Hematopoietic multipotent progenitor cell treated with erythropoietin and hydrocortisone succinate and interleukin-3 and kit ligand, for 6 days (in vitro differentiated cells): ENCODE data around the gene PERM1.
A peak's percentile ranks its signal among the peaks of the same experiment; 100 is the strongest.

Source experiments
- DNase-seq: peaks from one replicate; pipeline ENCODE4 v3.0.0-alpha.2; 2015

Gene PERM1

DNA sequence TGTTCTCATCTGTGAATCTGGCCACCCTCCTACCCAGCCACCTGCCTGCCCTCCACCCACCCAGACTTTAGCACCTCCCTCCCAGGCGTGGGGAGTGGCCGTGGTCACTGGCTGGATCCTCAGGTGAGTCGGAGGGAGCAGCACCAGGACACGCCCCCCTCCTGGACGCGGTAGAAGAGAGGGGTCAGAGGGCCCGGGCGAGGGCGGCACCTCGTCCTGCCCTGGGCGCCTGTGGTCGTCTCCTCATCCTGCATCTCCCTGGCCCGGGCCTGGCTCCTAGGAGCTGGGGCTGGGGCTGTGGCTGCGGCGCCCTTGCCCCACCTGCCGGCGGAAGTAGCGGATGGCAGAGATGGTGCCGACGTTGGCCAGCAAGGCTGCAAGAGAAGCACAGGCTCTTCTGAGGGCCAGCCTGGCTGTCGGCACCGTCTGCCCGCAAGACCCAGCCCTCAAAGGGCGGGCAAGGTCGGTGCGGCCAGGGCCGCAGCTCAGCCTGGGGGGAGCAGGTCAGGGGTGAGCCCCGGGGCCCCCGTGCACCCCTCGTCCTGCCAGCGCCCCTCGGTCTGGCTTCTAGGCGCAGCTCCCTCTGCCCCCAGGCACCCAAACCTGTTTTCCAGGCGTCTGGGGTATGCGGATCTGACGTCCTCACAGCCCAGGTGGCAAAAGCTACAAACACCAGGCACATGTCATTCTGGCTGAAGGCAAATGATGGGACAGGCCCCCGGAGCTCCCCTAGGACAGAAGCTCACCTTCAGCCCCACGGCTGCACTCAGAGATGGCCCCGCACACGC lies 5.8 kb downstream of the PERM1 start:
- DNase-seq: peak; percentile 73

DNA sequence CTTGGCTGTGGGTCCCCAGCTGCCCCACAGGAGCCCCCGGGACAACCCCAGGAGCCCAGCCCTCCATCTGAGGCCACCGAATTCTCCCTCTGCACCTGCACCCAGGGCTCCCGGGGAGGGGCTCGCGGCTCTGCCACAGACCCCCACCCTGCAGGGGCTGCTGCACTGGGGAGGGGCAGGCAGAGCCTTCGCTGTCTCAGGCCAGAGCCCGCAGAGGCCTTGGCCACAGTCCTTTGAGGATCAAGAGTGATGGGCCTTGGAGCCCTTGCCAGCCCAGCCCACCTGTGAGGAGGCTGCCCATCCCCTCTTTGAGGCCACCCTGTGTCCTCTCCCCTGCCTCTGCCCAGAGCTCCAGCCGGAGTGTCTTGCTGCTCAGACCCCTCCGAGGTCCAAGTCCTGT lies 6.5 kb downstream of the PERM1 start:
- DNase-seq: no peak

DNA sequence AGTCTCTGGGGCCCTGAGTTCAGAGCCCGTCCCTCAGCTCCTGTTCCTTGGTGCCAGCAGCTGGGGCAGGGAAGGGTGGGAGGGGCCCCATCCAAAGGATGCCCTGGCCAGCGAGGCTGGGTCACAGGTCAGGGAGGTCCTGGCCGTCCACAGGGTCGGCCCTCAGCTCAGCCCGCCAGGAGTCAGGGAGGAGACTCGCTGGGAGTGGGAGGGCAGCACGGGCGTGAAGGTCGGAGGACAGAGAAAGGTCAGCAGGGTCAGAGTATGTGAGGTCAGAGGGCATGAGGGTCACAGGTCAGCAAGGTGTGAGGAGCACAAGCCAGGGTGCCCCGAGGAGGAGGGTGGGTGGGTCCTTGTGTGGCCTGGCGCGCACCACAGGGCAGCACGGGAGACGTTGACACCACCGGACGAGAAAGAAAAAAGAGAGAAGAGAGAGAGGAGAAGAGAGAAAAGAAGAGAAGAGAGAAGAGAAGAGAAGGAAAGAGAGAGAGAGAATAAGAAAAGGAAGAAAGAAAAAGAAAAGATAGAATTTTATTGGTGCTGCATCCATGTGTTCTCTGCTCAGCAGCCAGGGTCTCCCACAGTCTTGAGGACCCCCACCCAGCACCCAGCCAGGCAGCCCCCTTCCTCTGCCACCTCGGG lies 7.1 kb downstream of the PERM1 start:
- no peak for DNase-seq

DNA sequence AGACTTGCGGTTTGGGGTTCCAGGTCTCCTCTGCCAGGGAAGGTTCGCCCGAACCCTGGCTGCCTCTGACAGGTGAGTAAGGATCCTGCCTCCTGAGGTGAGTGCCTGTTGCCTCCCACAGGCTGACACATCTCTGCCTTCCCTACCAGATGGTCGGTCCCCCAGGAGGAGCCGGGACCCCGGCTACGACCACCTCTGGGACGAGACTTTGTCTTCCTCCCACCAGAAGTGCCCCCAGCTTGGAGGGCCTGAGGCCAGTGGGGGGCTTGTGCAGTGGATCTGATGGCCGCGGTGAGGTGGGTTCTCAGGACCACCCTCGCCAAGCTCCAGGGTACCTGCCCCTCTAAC lies 7.6 kb downstream of the PERM1 start:
- no peak for DNase-seq

DNA sequence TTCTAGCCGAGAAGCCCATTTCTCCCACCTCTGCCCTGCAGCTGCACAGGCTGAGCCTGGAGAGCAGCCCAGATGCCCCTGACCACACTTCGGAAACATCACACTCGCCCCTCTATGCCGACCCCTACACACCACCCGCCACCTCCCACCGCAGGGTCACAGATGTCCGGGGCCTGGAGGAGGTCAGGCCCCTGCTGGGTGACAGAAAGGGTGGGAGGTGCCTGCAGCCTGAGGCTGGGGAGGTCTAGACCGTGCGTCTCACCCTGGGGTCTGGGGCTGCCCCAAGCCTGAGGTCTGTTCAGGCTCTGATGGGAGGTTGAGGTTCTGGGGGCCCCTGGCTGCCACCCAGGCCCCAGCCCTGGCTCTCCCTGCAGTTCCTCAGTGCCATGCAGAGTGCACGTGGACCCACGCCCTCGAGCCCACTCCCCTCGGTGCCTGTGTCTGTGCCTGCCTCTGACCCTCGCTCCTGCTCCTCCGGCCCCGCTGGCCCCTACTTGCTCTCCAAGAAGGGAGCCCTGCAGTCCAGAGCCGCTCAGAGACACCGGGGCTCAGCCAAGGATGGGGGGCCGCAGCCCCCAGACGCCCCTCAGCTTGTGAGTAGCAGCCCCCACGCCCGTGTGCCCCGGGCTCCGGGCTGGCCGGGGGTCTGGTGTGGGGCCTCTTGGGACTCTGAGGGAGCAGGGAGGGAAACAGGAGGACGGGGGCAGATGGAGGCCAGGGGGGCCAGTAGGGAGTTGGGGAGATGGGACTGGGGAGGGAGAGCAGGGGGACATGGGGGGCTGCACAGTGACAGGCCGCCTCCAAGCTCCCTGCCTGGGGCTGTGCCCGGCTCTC lies 8.2 kb downstream of the PERM1 start:
- DNase-seq: no peak

DNA sequence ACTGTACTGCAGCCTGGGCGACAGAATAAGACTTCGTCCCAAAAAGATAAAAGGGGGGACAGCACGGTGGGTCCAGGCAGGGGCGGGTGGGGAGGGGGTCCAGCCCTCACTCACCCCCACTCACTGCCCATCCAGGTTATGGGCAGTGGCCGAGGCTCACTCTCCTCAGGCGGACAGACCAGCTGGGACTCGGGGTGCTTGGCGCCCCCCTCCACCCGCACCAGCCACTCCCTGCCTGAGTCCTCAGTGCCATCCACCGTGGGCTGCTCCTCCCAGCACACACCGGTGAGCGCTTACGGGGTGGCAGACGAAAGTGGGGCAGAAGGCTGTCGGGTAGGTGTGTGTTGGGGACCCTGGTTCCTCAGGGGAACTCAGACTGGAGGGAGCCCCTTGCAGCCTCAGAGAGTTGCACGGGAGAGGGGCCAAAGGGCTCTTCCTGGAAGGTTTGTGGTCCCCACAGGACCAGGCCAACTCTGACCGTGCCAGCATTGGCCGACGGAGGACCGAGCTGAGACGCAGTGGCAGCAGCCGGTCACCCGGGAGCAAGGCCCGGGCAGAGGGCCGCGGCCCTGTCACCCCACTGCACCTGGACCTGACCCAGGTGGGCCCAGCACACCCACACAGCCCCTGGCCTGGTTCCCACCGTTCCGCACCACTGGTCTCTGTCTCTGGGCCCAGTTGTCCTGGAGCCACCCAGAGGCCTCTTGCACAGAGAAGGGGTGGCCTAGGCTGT lies 9.0 kb downstream of the PERM1 start:
- DNase-seq: no peak

DNA sequence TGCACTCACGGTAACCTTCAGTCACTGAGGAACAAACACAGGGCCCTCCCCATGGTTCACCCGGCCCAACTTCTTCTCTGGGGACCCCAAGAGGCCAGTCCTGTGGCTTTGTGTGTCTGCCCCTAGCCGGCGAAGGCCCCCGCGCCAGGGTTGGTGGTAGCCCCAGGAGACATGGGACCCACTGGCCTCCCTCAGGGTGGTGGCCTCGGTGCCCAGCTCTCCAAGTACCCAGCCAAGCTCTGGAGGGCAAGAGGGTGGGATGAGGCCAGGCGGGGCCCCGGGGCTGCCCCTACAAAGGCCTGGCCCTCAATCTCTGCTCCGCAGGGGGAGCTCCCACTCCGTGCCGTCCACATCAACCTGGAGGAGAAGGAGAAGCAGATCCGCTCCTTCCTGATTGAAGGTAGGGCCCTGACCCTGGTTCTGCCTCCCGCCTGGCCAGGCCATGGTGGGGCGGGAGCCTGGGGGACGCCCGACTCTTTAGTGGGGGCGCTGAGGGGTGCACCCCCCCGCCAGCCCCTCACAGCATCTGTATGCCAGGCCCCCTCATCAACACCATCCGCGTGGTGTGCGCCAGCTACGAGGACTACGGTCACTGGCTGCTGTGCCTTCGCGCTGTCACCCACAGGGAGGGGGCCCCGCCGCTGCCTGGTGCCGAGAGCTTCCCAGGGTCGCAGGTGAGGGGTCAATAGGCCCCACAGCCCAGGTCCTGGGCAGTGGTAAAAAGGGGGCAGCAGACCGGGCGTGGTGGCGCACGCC lies 10.0 kb downstream of the PERM1 start:
- no peak for DNase-seq

DNA sequence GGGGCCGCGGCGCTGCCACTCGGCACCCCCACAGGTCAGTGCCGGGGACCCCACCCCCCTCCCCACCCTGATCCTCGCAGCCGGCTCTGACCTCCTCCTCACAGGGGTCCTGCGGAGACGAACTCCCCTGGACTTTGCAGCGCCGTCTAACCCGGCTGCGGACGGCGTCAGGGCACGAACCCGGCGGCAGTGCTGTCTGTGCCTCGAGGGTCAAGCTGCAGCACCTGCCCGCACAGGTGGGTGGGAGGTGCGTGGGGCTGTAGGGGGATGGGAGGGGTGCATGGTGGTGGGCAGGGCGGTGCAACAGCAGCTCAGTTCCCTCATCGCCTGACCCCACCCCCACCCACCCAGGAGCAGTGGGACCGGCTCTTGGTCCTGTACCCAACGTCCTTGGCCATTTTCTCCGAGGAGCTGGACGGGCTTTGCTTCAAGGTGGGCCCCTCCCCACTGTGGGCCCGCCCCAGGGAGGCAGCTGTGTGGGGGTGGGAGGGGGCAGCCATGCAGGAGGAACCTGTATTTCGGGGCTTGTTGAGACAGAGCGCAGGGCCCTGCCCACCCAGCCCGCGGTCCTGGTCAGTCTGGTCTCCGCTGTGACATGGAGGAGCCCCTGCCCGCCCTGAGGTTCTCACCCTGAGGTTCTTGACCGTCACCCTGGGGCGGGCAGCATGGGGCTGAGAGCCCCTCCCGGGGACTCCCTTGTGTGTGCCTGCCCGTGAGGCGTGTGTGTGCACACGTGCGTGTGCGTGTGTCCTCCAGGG lies 10.7 kb downstream of the PERM1 start:
- no peak for DNase-seq

DNA sequence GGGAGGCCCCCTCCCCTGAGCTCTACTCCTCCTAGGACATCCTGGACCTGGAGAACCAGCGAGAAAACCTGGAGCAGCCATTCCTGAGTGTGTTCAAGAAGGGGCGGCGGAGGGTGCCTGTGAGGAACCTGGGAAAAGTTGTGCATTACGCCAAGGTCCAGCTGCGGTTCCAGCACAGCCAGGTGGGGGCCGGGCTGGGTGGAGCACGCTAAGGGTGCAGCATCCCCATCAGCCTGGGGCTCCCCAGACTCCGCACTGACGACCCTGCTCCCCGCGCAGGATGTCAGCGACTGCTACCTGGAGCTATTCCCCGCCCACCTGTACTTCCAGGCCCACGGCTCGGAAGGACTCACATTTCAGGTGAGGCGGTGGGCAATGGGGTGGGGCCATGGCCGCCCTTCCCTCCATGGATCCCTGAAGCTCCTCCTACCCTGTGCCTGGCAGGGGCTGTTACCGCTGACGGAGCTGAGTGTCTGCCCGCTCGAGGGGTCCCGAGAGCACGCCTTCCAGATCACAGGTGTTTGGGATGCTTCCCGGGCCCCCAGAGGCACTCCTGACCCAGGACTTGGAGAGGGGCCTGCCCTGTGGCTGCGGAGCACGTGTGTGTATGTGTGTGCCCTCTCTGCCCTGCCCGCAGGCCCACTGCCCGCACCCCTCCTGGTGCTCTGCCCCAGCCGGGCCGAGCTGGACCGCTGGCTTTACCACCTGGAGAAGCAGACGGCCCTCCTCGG lies 11.5 kb downstream of the PERM1 start:
- no peak for DNase-seq

DNA sequence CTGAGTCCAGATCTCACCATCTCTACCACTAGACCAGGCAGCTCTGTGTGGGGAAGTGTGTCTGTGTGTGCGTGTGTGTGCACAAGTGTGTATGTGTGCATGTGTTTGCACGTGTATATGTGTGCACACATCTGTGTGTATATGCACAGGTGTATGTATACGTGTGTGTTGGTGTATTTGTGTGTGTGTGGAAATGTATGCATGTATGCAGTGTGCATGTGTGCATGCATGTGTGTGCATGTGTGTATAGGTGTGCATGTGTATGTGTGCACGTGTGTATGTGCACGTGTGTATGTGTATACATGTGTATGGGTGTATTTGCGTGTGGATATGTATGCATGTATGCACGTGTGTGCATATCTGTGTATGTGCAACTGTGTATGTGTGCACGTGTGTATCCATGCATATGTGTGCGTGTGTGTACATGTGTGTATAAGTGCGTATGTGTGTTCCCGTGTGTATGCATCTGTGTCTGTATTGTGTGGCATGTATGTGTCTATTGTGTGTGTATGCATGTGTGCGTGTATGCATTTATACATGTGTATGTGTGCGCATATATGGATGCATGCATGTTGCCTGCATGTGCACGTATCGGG lies 12.5 kb downstream of the PERM1 start:
- DNase-seq: no peak

DNA sequence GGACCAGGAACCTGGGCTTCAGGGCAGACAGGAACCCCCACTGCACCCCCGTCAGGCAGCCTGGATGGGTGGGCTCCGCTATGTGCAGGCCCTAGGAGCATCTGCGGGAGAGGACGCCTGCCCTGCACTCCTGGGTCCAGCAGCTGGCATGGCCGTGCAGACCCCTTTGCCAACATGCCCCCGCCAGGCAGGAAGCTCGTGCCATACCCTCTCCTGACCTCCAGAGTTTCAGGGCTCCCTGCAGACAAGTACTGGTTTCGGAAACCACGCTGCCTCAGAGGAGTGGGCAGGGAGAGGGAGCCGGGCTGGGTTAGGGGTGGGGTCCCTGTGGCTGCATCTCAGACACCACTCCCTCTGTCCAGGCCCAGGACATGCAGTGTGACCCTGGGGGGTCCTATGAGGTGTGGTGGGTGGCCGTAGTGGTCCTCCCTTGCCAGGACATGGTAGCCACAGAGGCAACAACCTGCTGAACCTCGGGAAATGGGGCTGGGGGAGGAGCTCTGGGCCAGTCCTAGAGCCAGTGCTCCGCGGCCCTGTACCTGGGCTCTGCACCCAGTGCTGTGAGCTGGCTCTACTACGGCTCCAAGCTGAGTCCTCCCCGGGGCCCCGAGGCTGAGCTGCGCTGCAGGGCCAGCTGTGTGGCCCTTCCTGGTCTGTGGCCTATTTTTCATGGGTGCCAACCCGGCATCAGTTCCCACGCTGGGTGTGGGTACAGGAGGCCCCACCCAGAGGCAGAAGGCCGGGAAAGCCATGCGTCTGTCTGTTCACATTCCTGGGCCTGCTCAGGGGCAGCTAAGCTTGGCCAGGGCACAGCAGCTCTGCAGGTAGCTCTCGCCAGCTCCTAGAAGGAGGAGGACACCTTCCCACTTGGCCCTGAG lies 14.2 kb downstream of the PERM1 start:
- no peak for DNase-seq

DNA sequence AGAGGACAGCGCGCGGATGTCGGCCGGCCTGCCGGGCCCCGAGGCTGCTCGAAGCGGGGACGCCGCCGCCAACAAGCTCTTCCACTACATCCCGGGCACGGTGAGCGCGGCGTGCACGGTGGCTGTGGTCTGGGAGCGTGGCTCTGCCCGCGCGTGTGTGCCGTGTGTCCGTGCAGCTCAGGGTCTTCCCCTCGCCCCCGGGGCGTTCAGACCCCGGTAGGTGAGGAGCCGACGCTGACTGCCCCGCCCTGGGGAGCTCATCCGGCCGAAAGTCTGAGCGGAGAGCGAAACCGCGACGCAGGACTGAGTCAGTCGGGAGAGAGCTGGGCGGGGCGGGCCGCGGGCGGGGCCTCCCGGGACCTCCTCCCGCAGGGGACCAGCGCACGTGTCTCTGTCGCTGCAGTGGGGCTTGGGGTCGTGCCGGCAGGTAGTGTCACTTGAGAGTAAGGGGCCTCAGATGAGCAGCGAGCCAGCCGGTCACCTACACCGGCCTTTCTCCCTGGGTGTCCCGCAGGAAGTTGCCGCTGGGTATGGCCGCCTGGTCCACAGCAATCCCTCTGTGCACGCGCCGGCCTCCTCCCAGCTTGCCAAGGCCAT lies 15.1 kb downstream of the PERM1 start:
- peak; percentile 79 for DNase-seq

DNA sequence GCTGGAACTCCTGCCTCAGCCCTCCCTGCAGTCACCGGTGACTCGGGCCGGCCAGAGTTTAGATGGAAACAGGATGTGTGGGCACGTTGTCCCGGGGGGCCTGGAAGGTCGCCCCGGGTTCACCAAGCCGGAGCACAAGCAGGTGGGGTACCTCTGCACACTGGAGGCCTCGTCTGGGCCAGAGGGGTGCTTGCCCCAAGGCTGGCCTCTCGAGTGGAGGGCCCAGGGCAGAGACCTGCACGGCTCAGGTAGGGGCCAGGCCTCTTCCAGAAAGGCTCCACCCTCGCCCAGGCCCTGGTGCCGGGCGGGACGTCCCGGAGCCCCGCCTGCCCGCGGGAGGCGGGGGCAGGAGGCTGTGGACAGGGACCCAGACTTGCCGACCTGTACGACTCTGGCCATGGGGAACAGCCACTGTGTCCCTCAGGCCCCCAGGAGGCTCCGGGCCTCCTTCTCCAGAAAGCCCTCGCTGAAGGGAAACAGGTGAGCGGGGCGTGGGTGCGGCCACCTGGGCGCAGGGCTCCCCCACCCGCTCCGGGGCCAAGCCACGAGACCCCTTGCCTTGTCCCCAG lies 15.7 kb downstream of the PERM1 start, which contains the start of gene PLEKHN1:
TSS of gene PLEKHN1 (plus strand) at position 348 of the 569 bp plus-strand sequence. CDS start at position 398, 50 bp downstream.
- no peak for DNase-seq

DNA sequence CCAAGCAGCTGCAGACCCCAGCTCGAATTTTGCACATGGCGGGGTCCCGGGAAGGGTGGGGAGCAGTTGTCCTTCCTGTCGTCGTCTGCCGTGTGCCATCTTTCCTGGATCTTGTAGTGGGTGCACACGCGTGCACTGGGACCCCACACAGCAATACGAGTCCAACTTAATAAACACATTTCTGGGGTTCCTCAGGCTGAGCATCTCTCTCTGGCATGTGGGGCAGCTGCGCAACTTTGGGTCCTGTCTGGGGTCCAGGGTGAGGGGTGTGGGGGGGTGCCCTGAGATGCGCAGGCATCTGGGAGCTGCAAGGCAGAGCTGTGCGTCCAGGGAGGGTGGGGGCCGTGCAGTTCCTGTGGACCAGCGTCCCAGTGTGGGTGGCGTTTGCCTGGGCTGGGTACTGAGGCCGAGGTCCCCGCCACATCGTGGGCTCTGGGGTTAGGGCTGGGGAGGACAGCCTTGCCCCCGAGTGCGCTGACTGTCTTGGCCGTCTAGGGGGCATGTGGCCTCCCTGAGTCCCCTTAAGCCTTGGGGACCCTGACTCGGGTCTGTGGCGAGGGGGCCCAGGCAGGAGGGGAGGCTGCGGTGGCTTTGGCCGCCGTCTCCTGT lies 16.3 kb downstream of the PERM1 start:
- no peak for DNase-seq

DNA sequence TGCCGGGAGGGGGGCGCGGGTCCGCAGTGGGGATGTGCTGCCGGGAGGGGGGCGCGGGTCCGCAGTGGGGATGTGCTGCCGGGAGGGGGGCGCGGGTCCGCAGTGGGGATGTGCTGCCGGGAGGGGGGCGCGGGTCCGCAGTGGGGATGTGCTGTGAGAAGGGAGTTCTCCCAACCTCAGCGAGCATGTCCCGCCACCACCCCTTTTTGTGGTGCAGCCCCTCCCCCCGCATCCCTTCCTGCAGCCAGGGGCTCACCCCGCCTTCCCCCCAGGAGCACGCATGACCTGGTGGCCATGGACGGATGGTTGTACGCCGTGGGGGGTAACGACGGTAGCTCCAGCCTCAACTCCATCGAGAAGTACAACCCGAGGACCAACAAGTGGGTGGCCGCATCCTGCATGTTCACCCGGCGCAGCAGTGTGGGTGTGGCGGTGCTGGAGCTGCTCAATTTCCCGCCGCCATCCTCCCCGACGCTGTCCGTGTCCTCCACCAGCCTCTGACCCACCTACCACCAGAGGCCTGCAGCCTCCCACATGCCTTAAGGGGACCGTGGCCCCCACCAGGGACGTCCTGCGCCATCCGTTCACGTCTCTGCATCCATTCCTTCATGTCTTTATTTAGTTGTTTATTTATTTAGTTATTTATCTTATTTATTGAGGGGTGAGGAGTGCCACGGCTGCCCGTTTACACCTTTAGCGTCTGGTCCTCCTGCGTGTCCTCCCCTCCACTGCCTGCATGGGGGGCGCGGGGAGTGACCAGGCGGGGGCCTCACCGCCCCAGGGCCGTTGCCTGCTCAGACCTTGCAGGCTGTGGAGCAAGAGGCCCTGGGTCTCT lies 17.0 kb downstream of the PERM1 start:
- no peak for DNase-seq

DNA sequence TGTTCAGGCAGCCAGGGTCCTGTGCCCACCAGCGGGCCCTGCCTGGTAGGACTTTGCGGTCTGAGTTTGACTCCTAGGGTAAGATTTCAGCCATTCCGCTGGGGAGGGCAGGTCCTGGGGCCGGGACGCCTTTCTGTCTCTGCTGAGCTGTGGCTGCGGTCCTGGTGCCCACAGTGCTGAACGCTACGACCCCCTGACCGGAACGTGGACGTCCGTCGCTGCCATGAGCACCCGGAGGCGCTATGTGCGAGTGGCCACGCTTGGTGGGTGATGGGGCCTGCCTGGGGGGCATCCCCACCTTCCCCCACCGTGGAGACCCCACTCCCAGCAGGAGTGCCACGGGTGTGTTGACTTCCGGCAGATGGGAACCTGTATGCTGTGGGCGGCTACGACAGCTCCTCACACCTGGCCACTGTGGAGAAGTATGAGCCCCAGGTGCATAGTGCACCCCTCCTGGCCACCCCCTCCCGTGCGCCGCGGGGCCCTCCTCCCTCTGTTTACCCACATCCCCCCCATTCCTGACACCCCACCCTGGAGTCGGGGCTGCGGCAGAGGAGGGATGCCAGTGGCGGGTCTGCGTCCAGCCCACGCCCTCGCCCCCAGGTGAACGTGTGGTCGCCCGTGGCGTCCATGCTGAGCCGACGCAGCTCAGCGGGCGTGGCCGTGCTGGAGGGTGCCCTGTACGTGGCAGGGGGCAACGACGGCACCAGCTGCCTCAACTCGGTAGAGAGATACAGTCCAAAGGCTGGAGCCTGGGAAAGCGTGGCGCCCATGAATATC lies 18.0 kb downstream of the PERM1 start:
- DNase-seq: no peak
